Liver (tissue), 9 donors: ENCODE data around the gene NOTCH1. TPM values are rescaled to one million over a fixed set of nuclear protein-coding genes. Genes with fewer than 3 reads are reported as not detected.
A peak's percentile ranks its signal among the peaks of the same experiment; 100 is the strongest.

ENCODE experiments used
- DNase-seq: peaks from one replicate; pipeline ENCODE4 v3.0.0-alpha.2; 2017; ENCODE audit warnings: low spot score
- H3K27ac ChIP-seq, 2 donors: one replicate each; pipeline ENCODE4 v1.7.0; 2013; ENCODE audit warnings: inconsistent platforms in 2 of 2, low read length in 2 of 2, control low read depth in 1 of 2, low read depth in 1 of 2, mild to moderate bottlenecking in 1 of 2
- H3K27me3 ChIP-seq, 4 donors: one replicate each; pipeline versions ENCODE4 v1.6.1 to v1.7.0; 2013; ENCODE audit warnings: low read length in 3 of 4, inconsistent platforms in 1 of 4, mild to moderate bottlenecking in 1 of 4, moderate library complexity in 1 of 4; ENCODE audit not compliant: control insufficient read depth in 4 of 4, insufficient read depth in 4 of 4
- H3K36me3 ChIP-seq, 4 donors: one replicate each; pipeline versions ENCODE4 v1.6.1 to v1.7.0; 2013; ENCODE audit warnings: low read length in 3 of 4, mild to moderate bottlenecking in 3 of 4, low read depth in 1 of 4, moderate library complexity in 1 of 4; ENCODE audit not compliant: control insufficient read depth in 4 of 4, insufficient read depth in 3 of 4
- H3K4me1 ChIP-seq, 4 donors: one replicate each; pipeline versions ENCODE4 v1.6.1 to v1.7.0; 2013; ENCODE audit warnings: low read length in 3 of 4, mild to moderate bottlenecking in 3 of 4, moderate library complexity in 1 of 4; ENCODE audit not compliant: control insufficient read depth in 4 of 4, insufficient read depth in 4 of 4
- H3K4me3 ChIP-seq, 3 donors: one replicate each; pipeline versions ENCODE4 v1.6.1 to v1.7.0; 2013; ENCODE audit warnings: low read length in 3 of 3, control low read depth in 1 of 3, low read depth in 1 of 3, mild to moderate bottlenecking in 1 of 3
- H3K9ac ChIP-seq, 2 donors: one replicate each; pipeline ENCODE4 v1.7.0; 2013; ENCODE audit warnings: low read length in 2 of 2, mild to moderate bottlenecking in 2 of 2, moderate library complexity in 2 of 2, control low read depth in 1 of 2, low read depth in 1 of 2
- H3K9me3 ChIP-seq, 4 donors: one replicate each; pipeline versions ENCODE4 v1.6.1 to v1.7.0; 2013; ENCODE audit warnings: low read length in 3 of 4; ENCODE audit not compliant: control insufficient read depth in 4 of 4
- EGR1 ChIP-seq, 2 donors: IDR thresholded peaks; 2 replicates each; pipeline ENCODE4 v1.6.1; 2016 to 2018; ENCODE audit warnings: antibody characterized with exemption in 2 of 2, low read depth in 2 of 2
- FOXA1 ChIP-seq: IDR thresholded peaks from 2 replicates; pipeline ENCODE4 v1.6.1; 2016; ENCODE audit warnings: antibody characterized with exemption
- FOXA2 ChIP-seq: IDR thresholded peaks from 2 replicates; pipeline ENCODE4 v1.6.1; 2016; ENCODE audit warnings: antibody characterized with exemption
- GABPA ChIP-seq, 2 donors: IDR thresholded peaks in 1 of 2; conservative IDR thresholded peaks in 1 of 2; 2 replicates each; pipeline ENCODE4 v1.6.1; 2016; ENCODE audit warnings: antibody characterized with exemption in 2 of 2, mild to moderate bottlenecking in 1 of 2, moderate library complexity in 1 of 2
- HNF4A ChIP-seq, 2 donors: conservative IDR thresholded peaks; 2 replicates each; pipeline ENCODE4 v1.6.1; 2016; ENCODE audit warnings: antibody characterized with exemption in 2 of 2, mild to moderate bottlenecking in 2 of 2
- HNF4G ChIP-seq: IDR thresholded peaks from 2 replicates; pipeline ENCODE4 v1.6.1; 2016; ENCODE audit warnings: antibody characterized with exemption
- JUND ChIP-seq, 2 donors: IDR thresholded peaks; 2 replicates each; pipeline ENCODE4 v1.6.1; 2016; ENCODE audit warnings: antibody characterized with exemption in 2 of 2
- NR2F2 ChIP-seq: IDR thresholded peaks from 2 replicates; pipeline ENCODE4 v1.6.1; 2016; ENCODE audit warnings: antibody characterized with exemption
- RAD21 ChIP-seq, 2 donors: IDR thresholded peaks; 2 replicates each; pipeline ENCODE4 v1.6.1; 2016; ENCODE audit warnings: antibody characterized with exemption in 2 of 2, mild to moderate bottlenecking in 2 of 2
- REST ChIP-seq: IDR thresholded peaks from 2 replicates; pipeline ENCODE4 v1.6.1; 2016; ENCODE audit warnings: antibody characterized with exemption, mild to moderate bottlenecking
- RXRA ChIP-seq, 2 donors: IDR thresholded peaks; 2 replicates each; pipeline ENCODE4 v1.6.1; 2017 to 2018; ENCODE audit warnings: antibody characterized with exemption in 2 of 2, mild to moderate bottlenecking in 1 of 2
- SP1 ChIP-seq: IDR thresholded peaks from 2 replicates; pipeline ENCODE4 v1.6.1; 2018; ENCODE audit warnings: antibody characterized with exemption, mild to moderate bottlenecking
- TAF1 ChIP-seq: conservative IDR thresholded peaks from 2 replicates; pipeline ENCODE4 v1.6.1; 2016; ENCODE audit warnings: antibody characterized with exemption, mild to moderate bottlenecking
- YY1 ChIP-seq: IDR thresholded peaks from 2 replicates; pipeline ENCODE4 v1.6.1; 2016; ENCODE audit warnings: antibody characterized with exemption, mild to moderate bottlenecking
- WGBS: extraction: QIAGEN DNeasy Blood & Tissue Kit; methylation state at CpG from one replicate; pipeline ENCODE4 v1.1.7; 2013; 5-methylcytosine and 5-hydroxymethylcytosine counted together
- polyA plus RNA-seq, 2 donors: library from polyadenylated mRNA; stranded (reverse) in 1 of 2; unstranded in 1 of 2; fragments of 200-250 nt in 1 of 2; fragments of >200 nt in 1 of 2; fragmentation: Nextera tagmentation in 1 of 2; extraction: Ambion mirVana in 1 of 2; gene quantifications; one replicate each; pipeline versions ENCODE4 v1.2.1 to v1.2.3, GENCODE V29; 2013 to 2015
- total RNA-seq, 2 donors: library from RNA; depleted of rRNA; stranded (reverse); fragments of >200 nt; gene quantifications; one replicate each; pipeline ENCODE4 v1.2.3, GENCODE V29; 2014
- TF ChIP-seq, protein P1 (sequence below): IDR thresholded peaks from 2 replicates; pipeline ENCODE4 v1.6.1; 2016; ENCODE audit warnings: antibody characterized with exemption
- TF ChIP-seq, protein P2 (sequence below): fragments of 150-350 bp; IDR thresholded peaks from 2 replicates; pipeline ENCODE4 v1.5.1; 2017; ENCODE audit warnings: improper control_type of control experiment, low read depth, low read length; ENCODE audit not compliant: missing input control
- donor health status: healthy.
- donor health status: healthy.
- donor health status: healthy.
- donor health status: healthy.
- donor health status: healthy.

The NOTCH1 gene
- total and polyA plus RNA-seq, 4 donors: 2.4 to 22.3 (median 8.5) TPM

GRCh38 chr9:136516191-136516654, 29.6 kb downstream of the NOTCH1 start:
- Histone ChIP-seq H3K4me1 (peaks cover 23 to 56% (median 39%) of the 10 kb centered on the region in 4 donors), H3K27me3 (no peaks in the 10 kb centered on the region), H3K27ac (no peak overlapping the region), H3K36me3 (peaks cover 3 to 41% (median 14%) of the 10 kb centered on the region in 4 donors), H3K9ac (no peak overlapping the region), H3K9me3 (no peaks in the 10 kb centered on the region), H3K4me3 (no peak overlapping the region)
- no peak for TF ChIP-seq RAD21 (IDR thresholded peaks at IDR 0.05)
- TF ChIP-seq SP1: no peak
- no peak for TF ChIP-seq HNF4G
- WGBS: 86% methylated on average over 19 of the region's 19 CpGs
- no peak for DNase-seq

GRCh38 chr9:136515276-136515675, 30.6 kb downstream of the NOTCH1 start:
- no peak for DNase-seq
- Histone ChIP-seq H3K9me3 (no peaks in the 10 kb centered on the region), H3K36me3 (peaks cover 3 to 50% (median 19%) of the 10 kb centered on the region in 4 donors), H3K9ac (no peak overlapping the region), H3K4me3 (no peak overlapping the region), H3K27me3 (no peaks in the 10 kb centered on the region), H3K27ac (no peak overlapping the region), H3K4me1 (peaks cover 14 to 50% (median 30%) of the 10 kb centered on the region in 4 donors)
- TF ChIP-seq GABPA (IDR thresholded peaks at IDR 0.05 in 1 of 2, conservative IDR thresholded peaks at IDR 0.05 in 1 of 2): no peak
- TF ChIP-seq RAD21 (IDR thresholded peaks at IDR 0.05): no peak
- no peak for TF ChIP-seq HNF4G
- no peak for TF ChIP-seq HNF4A (conservative IDR thresholded peaks at IDR 0.05)
- TF ChIP-seq, protein P1, sequence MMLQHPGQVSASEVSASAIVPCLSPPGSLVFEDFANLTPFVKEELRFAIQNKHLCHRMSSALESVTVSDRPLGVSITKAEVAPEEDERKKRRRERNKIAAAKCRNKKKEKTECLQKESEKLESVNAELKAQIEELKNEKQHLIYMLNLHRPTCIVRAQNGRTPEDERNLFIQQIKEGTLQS: no peak
- no peak for TF ChIP-seq NR2F2
- 81% methylated on average over 28 of the region's 28 CpGs for WGBS

GRCh38 chr9:136514022-136514714, 31.7 kb downstream of the NOTCH1 start:
- 93% methylated on average over 29 of the region's 29 CpGs for WGBS
- Histone ChIP-seq H3K9ac (no peak overlapping the region), H3K36me3 (peaks cover 3 to 61% (median 24%) of the 10 kb centered on the region in 4 donors), H3K27ac (peak overlapping the region in 1 of 2 donors; percentile 28), H3K4me1 (peaks cover 6 to 39% (median 20%) of the 10 kb centered on the region in 4 donors), H3K27me3 (no peaks in the 10 kb centered on the region), H3K9me3 (no peaks in the 10 kb centered on the region), H3K4me3 (no peak overlapping the region)
- TF ChIP-seq EGR1 (IDR thresholded peaks at IDR 0.05; ENCODE audit: low read depth in 2 of 2) (no peak), HNF4A (conservative IDR thresholded peaks at IDR 0.05) (no peak), JUND (IDR thresholded peaks at IDR 0.05) (no peak), FOXA1 (no peak), TAF1 (no peak), HNF4G (no peak), GABPA (IDR thresholded peaks at IDR 0.05 in 1 of 2, conservative IDR thresholded peaks at IDR 0.05 in 1 of 2) (no peak), RXRA (IDR thresholded peaks at IDR 0.05) (no peak), FOXA2 (no peak), REST (no peak), YY1 (no peak)
- TF ChIP-seq, protein P2, sequence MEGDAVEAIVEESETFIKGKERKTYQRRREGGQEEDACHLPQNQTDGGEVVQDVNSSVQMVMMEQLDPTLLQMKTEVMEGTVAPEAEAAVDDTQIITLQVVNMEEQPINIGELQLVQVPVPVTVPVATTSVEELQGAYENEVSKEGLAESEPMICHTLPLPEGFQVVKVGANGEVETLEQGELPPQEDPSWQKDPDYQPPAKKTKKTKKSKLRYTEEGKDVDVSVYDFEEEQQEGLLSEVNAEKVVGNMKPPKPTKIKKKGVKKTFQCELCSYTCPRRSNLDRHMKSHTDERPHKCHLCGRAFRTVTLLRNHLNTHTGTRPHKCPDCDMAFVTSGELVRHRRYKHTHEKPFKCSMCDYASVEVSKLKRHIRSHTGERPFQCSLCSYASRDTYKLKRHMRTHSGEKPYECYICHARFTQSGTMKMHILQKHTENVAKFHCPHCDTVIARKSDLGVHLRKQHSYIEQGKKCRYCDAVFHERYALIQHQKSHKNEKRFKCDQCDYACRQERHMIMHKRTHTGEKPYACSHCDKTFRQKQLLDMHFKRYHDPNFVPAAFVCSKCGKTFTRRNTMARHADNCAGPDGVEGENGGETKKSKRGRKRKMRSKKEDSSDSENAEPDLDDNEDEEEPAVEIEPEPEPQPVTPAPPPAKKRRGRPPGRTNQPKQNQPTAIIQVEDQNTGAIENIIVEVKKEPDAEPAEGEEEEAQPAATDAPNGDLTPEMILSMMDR: no peak
- DNase-seq: no peak
